Common myeloid progenitor, CD34-positive (primary cell): Measurements from ENCODE around the gene AHDC1.

Experiments
- CTCF ChIA-PET: fragments of 350-600 bp; sonication (Branson Sonifier 250); formaldehyde crosslinking; loops from one replicate; lab custom pipeline; 2021; ENCODE audit warnings: antibody characterized with exemption; lab: Charles Lee
- POLR2A ChIA-PET: fragments of 350-600 bp; sonication (Branson Sonifier 250); formaldehyde crosslinking; loops from one replicate; lab custom pipeline; 2021; ENCODE audit warnings: antibody characterized with exemption; lab: Charles Lee
- DNase-seq, 3 donors: peaks; one replicate each; pipeline versions ENCODE4 v3.0.0 to v3.0.0-alpha.2; 2013
- H3K27ac ChIP-seq, 2 experiments: 1 replicate in 1 of 2; 2 replicates in 1 of 2; pipeline ENCODE4 v1.7.0; 2013; ENCODE audit warnings: inconsistent platforms in 2 of 2, low read length in 2 of 2, mild to moderate bottlenecking in 2 of 2, low read depth in 1 of 2, moderate library complexity in 1 of 2; ENCODE audit not compliant: severe bottlenecking in 2 of 2, insufficient read depth in 1 of 2, poor library complexity in 1 of 2
- H3K27me3 ChIP-seq, 5 experiments: replicated peaks in 2 of 5; 1 replicate in 3 of 5; 2 replicates in 2 of 5; pipeline versions ENCODE4 v1.6.1 to v1.7.0; 2013; ENCODE audit warnings: low read length in 4 of 5, mild to moderate bottlenecking in 2 of 5, moderate library complexity in 2 of 5, inconsistent platforms in 1 of 5; ENCODE audit not compliant: insufficient read depth in 5 of 5, control insufficient read depth in 4 of 5
- H3K36me3 ChIP-seq, 4 experiments: 1 replicate in 2 of 4; 2 replicates in 2 of 4; pipeline versions ENCODE4 v1.6.1 to v1.7.0; 2013; ENCODE audit warnings: low read length in 3 of 4, control low read depth in 1 of 4, mild to moderate bottlenecking in 1 of 4; ENCODE audit not compliant: control insufficient read depth in 4 of 4, insufficient read depth in 4 of 4
- H3K4me1 ChIP-seq, 4 experiments: 1 replicate in 3 of 4; 2 replicates in 1 of 4; pipeline versions ENCODE4 v1.6.1 to v1.7.1; 2013; ENCODE audit warnings: low read length in 3 of 4, mild to moderate bottlenecking in 3 of 4, control low read depth in 1 of 4, inconsistent platforms in 1 of 4, moderate library complexity in 1 of 4; ENCODE audit not compliant: control insufficient read depth in 4 of 4, insufficient read depth in 4 of 4; ENCODE audit errors: control extremely low read depth in 1 of 4
- H3K4me3 ChIP-seq, 7 experiments: 1 replicate in 4 of 7; 2 replicates in 3 of 7; pipeline versions ENCODE4 v1.5.1 to v1.7.0; 2013; ENCODE audit warnings: mild to moderate bottlenecking in 7 of 7, low read length in 6 of 7, moderate library complexity in 6 of 7, inconsistent platforms in 2 of 7, low read depth in 2 of 7, control low read depth in 1 of 7; ENCODE audit not compliant: insufficient read depth in 4 of 7, control insufficient read depth in 1 of 7; ENCODE audit errors: extremely low read depth in 1 of 7
- H3K9me3 ChIP-seq, 5 experiments: 1 replicate in 4 of 5; 2 replicates in 1 of 5; pipeline versions ENCODE4 v1.6.1 to v1.7.1; 2013; ENCODE audit warnings: low read length in 4 of 5, mild to moderate bottlenecking in 2 of 5, inconsistent platforms in 1 of 5, low read depth in 1 of 5, moderate library complexity in 1 of 5; ENCODE audit not compliant: control insufficient read depth in 4 of 5, insufficient read depth in 2 of 5; ENCODE audit errors: control extremely low read depth in 1 of 5
- WGBS: methylation state at CpG from one replicate; pipeline ENCODE4 v1.1.5; 2013; ENCODE audit not compliant: insufficient coverage; 5-methylcytosine and 5-hydroxymethylcytosine counted together

Gene AHDC1

DNA sequence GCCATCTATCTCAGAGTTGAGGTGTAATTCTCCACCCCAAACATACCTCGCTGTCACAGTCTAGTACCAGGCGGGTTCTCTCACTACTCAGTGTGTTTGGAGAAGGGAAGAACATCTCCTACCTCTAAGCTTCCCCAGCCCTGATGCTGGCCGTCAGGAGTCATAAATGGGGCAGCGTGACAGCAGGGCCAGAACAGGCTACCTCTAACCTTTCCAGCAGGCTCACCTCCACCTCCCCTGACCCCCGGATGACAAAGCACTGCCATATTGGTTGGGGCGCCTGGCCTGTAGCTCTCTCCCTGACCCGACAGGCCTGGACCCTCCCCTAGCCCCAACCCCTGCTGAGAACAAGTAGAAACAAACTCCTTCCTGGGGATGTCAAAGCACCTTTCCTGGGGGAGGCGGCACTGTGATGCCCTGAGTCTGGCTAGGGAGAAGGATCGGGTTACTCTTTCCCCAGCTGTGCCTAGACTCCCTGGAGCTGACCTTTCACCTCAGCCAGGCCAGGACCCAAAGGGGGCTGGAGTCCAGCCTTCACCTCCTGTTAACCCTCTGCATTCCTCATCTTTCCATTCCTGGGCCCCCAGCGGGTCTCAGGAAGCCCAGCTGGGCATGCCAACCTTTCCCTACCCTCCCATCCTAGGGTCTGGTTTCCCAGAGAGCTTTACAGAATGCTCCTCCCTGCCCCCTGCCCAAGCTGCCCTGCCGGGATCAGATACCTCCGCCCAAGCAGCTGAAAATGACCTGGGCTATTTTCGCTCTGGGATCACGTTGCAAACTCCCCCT, 34.2 kb downstream of the AHDC1 start:
- no peak overlapping the region for H3K4me3 ChIP-seq
- CTCF ChIA-PET, result interaction anchor here (0.8 to 15.1 kb wide), 12 partner anchors 8 to 153 kb away, joined by 3 to 142 read pairs (median 5); partner anchors contain the start of gene AHDC1
- H3K4me1 ChIP-seq, result peaks cover 3 to 98% (median 71%) of the 10 kb centered on the region in 4 experiments

DNA sequence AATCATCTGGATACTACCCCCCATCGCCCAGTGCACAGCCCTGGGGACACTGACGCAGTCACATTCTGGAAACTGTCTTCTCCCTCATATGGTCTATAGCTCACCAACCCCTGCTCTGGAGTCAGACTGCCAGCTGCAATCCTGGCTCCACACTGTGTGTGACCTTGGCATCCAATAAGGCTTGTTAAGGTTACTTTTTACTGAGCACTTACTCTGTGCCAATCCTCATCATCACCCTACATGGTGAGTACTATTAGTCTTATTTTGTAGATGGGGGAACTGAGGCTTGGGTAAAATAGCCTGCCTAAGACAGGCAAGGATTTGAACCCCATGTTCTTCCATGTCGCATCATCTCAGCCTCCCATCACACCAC, 34.9 kb downstream of the AHDC1 start:
- no peak for DNase-seq

More for the DNA sequence above, 34.2 kb downstream of the AHDC1 start:
- WGBS, result 95% methylated on average over 10 of the region's 14 CpGs
- POLR2A ChIA-PET, result interaction anchor here (1.0 to 1.4 kb wide), 2 partner anchors 15 to 34 kb away, joined by 3 to 4 read pairs; partner anchors contain the start of gene AHDC1
- Histone ChIP-seq H3K36me3 (peaks cover 0 to 17% (median 0%) of the 10 kb centered on the region in 4 experiments), H3K27me3 (no peaks in the 10 kb centered on the region), H3K9me3 (no peaks in the 10 kb centered on the region), H3K27ac (no peak overlapping the region)
- DNase-seq, result no peak

DNA sequence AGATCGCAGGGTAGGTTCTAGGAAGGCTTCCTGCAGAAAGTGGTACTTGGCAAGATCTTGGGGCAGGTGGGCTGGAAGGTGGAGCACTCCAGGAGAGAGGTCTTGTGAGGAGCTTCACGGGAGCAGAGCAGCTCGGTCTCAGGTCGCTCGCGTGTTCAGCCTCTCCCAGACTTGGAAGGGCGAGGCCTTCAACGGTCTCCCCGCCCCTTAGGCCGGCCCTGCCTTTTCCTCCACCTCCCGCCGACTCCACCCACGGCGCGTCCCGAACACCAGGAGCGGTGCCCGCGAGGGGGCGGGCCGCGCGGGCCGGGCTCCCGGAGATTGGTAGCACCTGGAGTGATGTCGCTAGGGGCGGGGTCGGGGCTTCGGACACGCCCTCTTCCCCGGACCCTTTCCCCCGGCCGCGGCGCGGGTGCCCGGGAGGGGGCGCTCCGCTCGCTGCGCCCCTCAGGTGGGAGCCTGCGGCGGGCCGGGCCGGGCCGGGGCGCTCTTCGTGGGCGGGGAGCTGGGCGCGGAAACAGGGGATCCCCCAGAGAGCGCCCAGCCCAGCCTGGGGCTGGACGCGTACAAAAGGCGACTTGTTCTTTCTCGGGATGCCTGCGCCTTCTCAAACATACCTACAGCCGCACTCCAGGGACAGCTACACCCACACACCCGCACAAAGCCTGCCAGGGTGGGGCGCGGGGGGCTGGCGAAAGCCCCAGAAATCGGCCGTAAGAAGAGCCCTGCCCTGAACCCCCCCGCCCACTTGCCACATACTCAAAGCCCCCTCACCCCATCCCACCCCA, 35.5 kb downstream of the AHDC1 start:
- 6% methylated on average over 31 of the region's 65 CpGs for WGBS
- no peaks in the 10 kb centered on the region for H3K9me3 ChIP-seq
- DNase-seq, result peak; percentile 93 to 95 (median 94)
- H3K4me3 ChIP-seq, result peak overlapping the region in 5 of 7 experiments; percentile 27 to 70 (median 36)
- peaks cover 3 to 98% (median 76%) of the 10 kb centered on the region in 4 experiments for H3K4me1 ChIP-seq
- CTCF ChIA-PET, result interaction anchor here (0.8 to 15.1 kb wide), 11 partner anchors 8 to 152 kb away, joined by 3 to 142 read pairs (median 5); partner anchors contain the start of gene AHDC1
- H3K36me3 ChIP-seq, result peaks cover 0 to 13% (median 0%) of the 10 kb centered on the region in 4 experiments
- peak overlapping the region in 1 of 2 experiments; percentile 56 for H3K27ac ChIP-seq
- no peaks in the 10 kb centered on the region for H3K27me3 ChIP-seq
- POLR2A ChIA-PET, result interaction anchor here (0.6 to 1.1 kb wide), 3 partner anchors 34 to 765 kb away, joined by 3 to 5 read pairs (median 4); no protein-coding TSS in a partner anchor

More for the DNA sequence above, 34.9 kb downstream of the AHDC1 start:
- peak overlapping the region in 1 of 2 experiments; percentile 56 for H3K27ac ChIP-seq
- H3K4me3 ChIP-seq, result peak overlapping the region in 3 of 7 experiments; percentile 36 to 70 (median 60)
- POLR2A ChIA-PET, result interaction anchor here (0.6 to 1.1 kb wide), 3 partner anchors 14 to 40 kb away, joined by 3 to 5 read pairs (median 3); no protein-coding TSS in a partner anchor
- WGBS, result 83% methylated on average over 3 of the region's 3 CpGs
- H3K4me1 ChIP-seq, result peaks cover 3 to 98% (median 72%) of the 10 kb centered on the region in 4 experiments
- no peaks in the 10 kb centered on the region for H3K9me3 ChIP-seq
- CTCF ChIA-PET, result interaction anchor here (0.8 to 15.1 kb wide), 12 partner anchors 7 to 153 kb away, joined by 3 to 142 read pairs (median 5); partner anchors contain the start of gene AHDC1
- H3K27me3 ChIP-seq, result no peaks in the 10 kb centered on the region
- H3K36me3 ChIP-seq, result peaks cover 0 to 13% (median 0%) of the 10 kb centered on the region in 4 experiments

DNA sequence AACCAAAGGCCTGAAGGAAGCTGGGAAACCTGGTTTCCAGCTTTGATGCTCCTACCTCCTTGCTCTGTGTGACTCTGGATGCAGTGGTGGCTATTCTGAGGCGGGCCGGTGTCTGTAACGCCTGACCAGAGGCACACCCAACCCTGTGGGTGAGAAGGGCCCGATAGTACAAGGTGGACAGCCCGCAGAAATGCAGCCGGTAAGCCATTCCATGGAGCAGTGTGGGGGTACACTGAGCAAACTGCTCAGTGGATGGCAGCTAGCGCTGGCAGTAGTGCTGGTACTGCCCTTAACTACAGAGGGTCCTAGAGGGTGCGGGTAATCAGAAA, 36.0 kb downstream of the AHDC1 start:
- peak overlapping the region in 3 of 7 experiments; percentile 8 to 53 (median 44) for H3K4me3 ChIP-seq
- ChIA-PET CTCF (interaction anchor here (1.0 to 15.1 kb wide), 8 partner anchors 9 to 152 kb away, joined by 3 to 142 read pairs (median 32); partner anchors contain the start of gene AHDC1), POLR2A (interaction anchor here (0.6 kb wide), 1 partner anchor 765 kb away, joined by 4 read pairs; no protein-coding TSS in a partner anchor)
- whole genome bisulfite sequencing, result 84% methylated on average over 8 of the region's 8 CpGs
- H3K27ac ChIP-seq, result no peak overlapping the region
- H3K9me3 ChIP-seq, result no peaks in the 10 kb centered on the region
- DNase-seq, result no peak
- peaks cover 0 to 13% (median 0%) of the 10 kb centered on the region in 4 experiments for H3K36me3 ChIP-seq
- peaks cover 3 to 98% (median 76%) of the 10 kb centered on the region in 4 experiments for H3K4me1 ChIP-seq
- no peaks in the 10 kb centered on the region for H3K27me3 ChIP-seq

DNA sequence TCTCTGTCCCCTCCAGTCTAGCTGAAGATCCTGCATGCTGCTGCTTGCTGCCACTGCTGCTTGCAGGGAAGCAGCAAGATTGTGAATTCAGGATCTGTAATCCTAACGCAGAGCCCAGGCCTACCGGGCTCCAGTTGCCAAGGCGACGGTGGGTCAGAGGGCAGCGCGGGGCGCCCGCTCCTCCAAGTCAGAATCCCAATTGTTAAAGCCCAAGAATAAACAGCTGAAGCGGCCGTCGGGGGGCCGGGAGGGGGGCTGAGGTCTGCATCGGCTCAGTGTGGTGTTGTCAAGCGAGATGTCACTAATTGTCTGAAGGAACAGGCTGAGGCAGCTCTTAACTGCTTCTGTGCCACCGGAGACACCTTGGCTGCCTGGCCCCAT, 36.8 kb downstream of the AHDC1 start:
- H3K9me3 ChIP-seq, result no peaks in the 10 kb centered on the region
- H3K27me3 ChIP-seq, result no peaks in the 10 kb centered on the region
- ChIA-PET CTCF (interaction anchor here (2.7 to 15.1 kb wide), 5 partner anchors 9 to 39 kb away, joined by 21 to 142 read pairs (median 66); partner anchors contain the start of gene AHDC1), POLR2A (no interaction called here)
- no peak overlapping the region for H3K27ac ChIP-seq
- no peak overlapping the region for H3K4me3 ChIP-seq
- DNase-seq, result no peak
- WGBS, result 98% methylated on average over 11 of the region's 15 CpGs
- H3K4me1 ChIP-seq, result peaks cover 3 to 98% (median 76%) of the 10 kb centered on the region in 4 experiments
- H3K36me3 ChIP-seq, result peaks cover 0 to 13% (median 0%) of the 10 kb centered on the region in 4 experiments

DNA sequence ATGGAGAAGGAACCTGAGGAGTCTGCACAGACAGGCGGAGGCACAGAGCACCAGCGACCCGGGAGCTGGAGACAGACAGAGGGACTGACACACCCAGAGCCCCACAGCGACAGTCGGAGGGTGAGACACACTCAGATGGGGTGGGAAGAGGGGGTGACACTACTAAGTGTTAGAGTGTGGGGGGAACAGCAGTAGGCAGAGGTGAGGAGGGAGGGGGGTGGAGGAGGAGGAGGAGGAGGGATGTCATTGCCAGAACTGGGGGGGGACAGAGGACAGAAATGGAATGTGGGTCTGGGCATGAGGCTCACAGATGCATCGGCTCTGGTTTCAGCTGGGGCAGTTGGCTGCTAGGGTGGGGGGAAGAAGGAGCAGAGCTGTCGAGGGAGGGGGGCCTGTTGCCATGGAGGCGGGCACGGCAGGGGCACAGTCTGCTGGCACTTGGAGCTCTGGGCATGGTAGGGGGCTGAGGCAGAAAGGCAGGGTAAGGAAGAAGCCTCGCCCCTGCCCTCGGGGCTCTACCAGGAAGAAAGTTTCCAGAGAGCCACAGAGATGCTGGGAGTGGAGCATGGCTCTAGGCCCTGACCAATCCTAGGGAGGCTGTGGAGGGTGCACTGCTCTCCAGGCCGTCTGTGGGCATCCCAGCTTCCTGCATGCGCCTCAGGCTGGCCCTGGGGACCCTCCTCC, 37.3 kb downstream of the AHDC1 start:
- Histone ChIP-seq H3K4me1 (peaks cover 3 to 98% (median 76%) of the 10 kb centered on the region in 4 experiments), H3K4me3 (no peak overlapping the region), H3K36me3 (peaks cover 0 to 13% (median 0%) of the 10 kb centered on the region in 4 experiments), H3K9me3 (no peaks in the 10 kb centered on the region), H3K27ac (no peak overlapping the region), H3K27me3 (no peaks in the 10 kb centered on the region)
- CTCF ChIA-PET, result interaction anchor here (2.7 to 15.1 kb wide), 5 partner anchors 10 to 40 kb away, joined by 21 to 142 read pairs (median 66); partner anchors contain the start of gene AHDC1
- WGBS, result 89% methylated on average over 11 of the region's 13 CpGs
- no peak for DNase-seq
- POLR2A ChIA-PET, result no interaction called here
